GM12878 (cell line): ENCODE measurements around the gene KTN1. TPM values are rescaled to one million over a fixed set of nuclear protein-coding genes. Genes with fewer than 3 reads are reported as not detected.

Source experiments
- ATAC-seq: fragments of 200-7000 bp; cut with Tn5 transposase; 3 replicates; pipeline ENCODE4 v1.9.1; 2020; ENCODE audit warnings: mild to moderate bottlenecking, moderate library complexity
- BruUV-seq: library from RNA; stranded (reverse); fragments of 400-500 nt; replicated peaks from 2 replicates; lab custom pipeline; 2021; lab: Mats Ljungman, UMichigan
- CTCF ChIA-PET: fragments of 300-600 bp; sonication (Branson Sonifier 250); formaldehyde crosslinking; extraction: SDS; loops from one replicate; lab custom pipeline; 2021; ENCODE audit warnings: inconsistent platforms; lab: Yijun Ruan, JAX
- POLR2A ChIA-PET: fragments of 350-600 bp; formaldehyde crosslinking; extraction: SDS; loops from one replicate; lab custom pipeline; 2021; ENCODE audit warnings: inconsistent platforms; lab: Charles Lee
- RAD21 ChIA-PET: fragments of 300-600 bp; sonication (Branson Sonifier 250); formaldehyde crosslinking; loops from one replicate; lab custom pipeline; 2023; ENCODE audit warnings: antibody characterized with exemption; ENCODE audit not compliant: unreplicated experiment; lab: Charles Lee
- SMC1A ChIA-PET: fragments of 300-600 bp; sonication (Branson Sonifier 250); formaldehyde crosslinking; loops from one replicate; lab custom pipeline; 2023; ENCODE audit not compliant: unreplicated experiment, uncharacterized antibody; lab: Charles Lee
- DNase-seq: peaks from one replicate; pipeline ENCODE4 v3.0.0-alpha.2; 2011; ENCODE audit warnings: low read depth, low spot score
- FAIRE-seq: peaks from 3 replicates; lab custom pipeline; 2011; peaks lifted over from hg19 to GRCh38; lab: Jason Lieb, UNC
- H2AFZ ChIP-seq: 2 replicates; pipeline ENCODE4 v1.6.0; 2011; ENCODE audit warnings: low read depth, low read length, control low read depth; ENCODE audit not compliant: control insufficient read depth
- H3K27ac ChIP-seq: 2 replicates; pipeline ENCODE4 v1.5.1; 2011; ENCODE audit warnings: control low read depth; ENCODE audit not compliant: control insufficient read depth, insufficient read depth
- H3K27me3 ChIP-seq, 2 experiments: replicated peaks in 1 of 2; 2 replicates each; pipeline versions ENCODE4 v1.6.0 to v1.6.1; 2011; ENCODE audit warnings: low read length in 1 of 2; ENCODE audit not compliant: control insufficient read depth in 2 of 2, insufficient read depth in 2 of 2
- H3K36me3 ChIP-seq, 2 experiments: 2 replicates each; pipeline ENCODE4 v1.5.1; 2011; ENCODE audit warnings: low read length in 1 of 2; ENCODE audit not compliant: control insufficient read depth in 2 of 2, insufficient read depth in 2 of 2
- H3K4me1 ChIP-seq: 2 replicates; pipeline ENCODE4 v1.6.1; 2011; ENCODE audit warnings: mild to moderate bottlenecking, low read length, moderate library complexity, mixed read lengths; ENCODE audit not compliant: control insufficient read depth, insufficient read depth
- H3K4me2 ChIP-seq: 2 replicates; pipeline ENCODE4 v1.6.0; 2011; ENCODE audit warnings: control low read depth; ENCODE audit not compliant: control insufficient read depth, insufficient read depth
- H3K4me3 ChIP-seq: fragments of 200-600 bp; sonication (generic); 2 replicates; pipeline ENCODE4 v1.5.1; 2016
- H3K79me2 ChIP-seq: 2 replicates; pipeline ENCODE4 v1.6.0; 2011; ENCODE audit warnings: low read length; ENCODE audit not compliant: control insufficient read depth, insufficient read depth
- H3K9ac ChIP-seq: 2 replicates; pipeline ENCODE4 v1.8.0; 2011; ENCODE audit warnings: low read length, control low read depth, mixed read lengths; ENCODE audit not compliant: control insufficient read depth, insufficient read depth
- H3K9me3 ChIP-seq: replicated peaks from 3 replicates; pipeline ENCODE4 v1.5.1; 2011; ENCODE audit warnings: mild to moderate bottlenecking, low read length; ENCODE audit not compliant: control insufficient read depth, insufficient read depth
- H4K20me1 ChIP-seq: 2 replicates; pipeline ENCODE4 v1.6.0; 2011; ENCODE audit not compliant: control insufficient read depth, insufficient read depth
- CBFB ChIP-seq: IDR thresholded peaks from 2 replicates; pipeline ENCODE4 v1.6.1; 2016; ENCODE audit warnings: antibody characterized with exemption, low read depth
- CBX5 ChIP-seq: sonication (generic); IDR thresholded peaks from 2 replicates; pipeline ENCODE4 v1.6.1; 2016; ENCODE audit warnings: low read depth, moderate library complexity, mild to moderate bottlenecking, inconsistent platforms
- ETV6 ChIP-seq, 2 experiments: fragments of 450-650 bp in 1 of 2; IDR thresholded peaks in 1 of 2; conservative IDR thresholded peaks in 1 of 2; 2 replicates each; pipeline ENCODE4 v1.6.1; 2014; ENCODE audit warnings: antibody characterized with exemption in 1 of 2, borderline replicate concordance in 1 of 2, low read depth in 1 of 2, mild to moderate bottlenecking in 1 of 2, moderate library complexity in 1 of 2
- EZH2 ChIP-seq: IDR thresholded peaks from 2 replicates; pipeline ENCODE4 v1.6.1; 2012; ENCODE audit warnings: low read depth, mild to moderate bottlenecking, control low read depth, inconsistent platforms, low read length, borderline replicate concordance; ENCODE audit not compliant: control insufficient read depth
- IRF3 ChIP-seq: fragments of 450-650 bp; IDR thresholded peaks from 2 replicates; pipeline ENCODE4 v1.6.1; 2014; ENCODE audit warnings: mild to moderate bottlenecking
- JUND ChIP-seq: IDR thresholded peaks from 2 replicates; pipeline ENCODE4 v1.6.1; 2012; ENCODE audit warnings: low read depth, mild to moderate bottlenecking, low read length, improper control_type of control experiment, moderate library complexity
- MEF2A ChIP-seq: IDR thresholded peaks from 2 replicates; pipeline ENCODE4 v1.6.1; 2011; ENCODE audit warnings: low read depth, mild to moderate bottlenecking, low read length, moderate library complexity; ENCODE audit not compliant: insufficient read depth
- MEF2B ChIP-seq: fragments of 450-650 bp; IDR thresholded peaks from 2 replicates; pipeline ENCODE4 v1.6.1; 2018; ENCODE audit warnings: mild to moderate bottlenecking, moderate library complexity; ENCODE audit not compliant: partially characterized antibody, poor library complexity, severe bottlenecking
- MTA2 ChIP-seq: fragments of 450-650 bp; IDR thresholded peaks from 2 replicates; pipeline ENCODE4 v1.6.1; 2016; ENCODE audit warnings: low read depth, mild to moderate bottlenecking, moderate library complexity
- ZNF207 ChIP-seq: fragments of 450-650 bp; IDR thresholded peaks from 2 replicates; pipeline ENCODE4 v1.6.1; 2014; ENCODE audit warnings: antibody characterized with exemption, mild to moderate bottlenecking, borderline replicate concordance
- in situ Hi-C: fragments of 300-500 bp; cut with MboI; formaldehyde crosslinking; loops from 9 replicates; pipeline ENCODE4 v1.14.3; 2018; ENCODE audit warnings: mixed read lengths
- intact Hi-C: fragments of 100-400 bp; cut with micrococcal nuclease; formaldehyde crosslinking; loops from one replicate; pipeline ENCODE4 v1.14.2; 2022; ENCODE audit not compliant: unreplicated experiment
- polyA plus RNA-seq, 11 experiments: library from polyadenylated mRNA; depleted of rRNA in 4 of 11; unstranded in 6 of 11; stranded (reverse) in 5 of 11; fragments of >200 nt; fragmentation: Nextera tagmentation in 4 of 11; fragmentation: Illumina TruSeq in 1 of 11; extraction: Ambion mirVana in 4 of 11; extraction: Trizol in 1 of 11; gene quantifications; 1 replicate in 1 of 11; 2 replicates in 10 of 11; pipeline versions ENCODE4 v1.2.1 to v1.2.3, GENCODE V29; 2011 to 2016; ENCODE audit warnings: inconsistent platforms in 2 of 11, missing spikeins in 2 of 11, low read depth in 1 of 11
- total RNA-seq, 4 experiments: library from RNA; depleted of rRNA in 3 of 4; stranded (reverse); fragments of >200 nt in 3 of 4; fragmentation: Illumina TruSeq in 1 of 4; extraction: Trizol in 1 of 4; gene quantifications; 2 replicates each; pipeline versions ENCODE4 v1.2.1 to v1.2.3, GENCODE V29; 2013 to 2021
- TF ChIP-seq, protein P1 (sequence below): fragments of 150-350 bp; IDR thresholded peaks from 2 replicates; pipeline ENCODE4 v1.6.1; 2014; ENCODE audit warnings: mild to moderate bottlenecking, low read depth, low read length
- TF ChIP-seq, protein P2 (sequence below): fragments of 450-650 bp; formaldehyde crosslinking; IDR thresholded peaks from 2 replicates; pipeline ENCODE4 v1.5.0; 2022; ENCODE audit warnings: mild to moderate bottlenecking, missing genetic modification characterization
- TF ChIP-seq, protein P3 (sequence below): fragments of 450-650 bp; IDR thresholded peaks from 2 replicates; pipeline ENCODE4 v1.6.1; 2017; ENCODE audit warnings: mild to moderate bottlenecking, low read depth, inconsistent platforms; ENCODE audit not compliant: poor library complexity, severe bottlenecking

KTN1 gene
- total and polyA plus RNA-seq, 10 of the 15 experiments (the other 5 are each of a cell fraction or from before 2014, with no cell fraction given) = 50.6 to 154 (median 84.2) TPM

GRCh38 chr14:55641290-55641689 lies 61.3 kb downstream of the KTN1 start:
- Histone ChIP-seq H3K4me1 (no peaks in the 10 kb centered on the region), H3K27ac (no peak overlapping the region), H3K9me3 (no peaks in the 10 kb centered on the region), H3K4me2 (no peak overlapping the region), H3K27me3 (no peaks in the 10 kb centered on the region), H4K20me1 (no peaks in the 10 kb centered on the region), H2AFZ (no peak overlapping the region), H3K79me2 (no peaks in the 10 kb centered on the region), H3K9ac (no peak overlapping the region), H3K4me3 (no peak overlapping the region), H3K36me3 (peaks cover 0 to 14% of the 10 kb centered on the region in 2 experiments; a peak in 3 of 4 replicates)
- BruUV-seq = no TSS peak
- no peak for ATAC-seq
- intact Hi-C loops (no loop called here), in situ Hi-C loops (no loop called here)
- no peak for DNase-seq
- no peak for TF ChIP-seq MEF2A
- no peak for TF ChIP-seq ETV6 (conservative IDR thresholded peaks at IDR 0.05 in 1 of 2, IDR thresholded peaks at IDR 0.05 in 1 of 2; ENCODE audit: borderline replicate concordance in 1 of 2, low read depth in 1 of 2)
- TF ChIP-seq CBFB = no peak
- TF ChIP-seq MEF2B = no peak
- TF ChIP-seq, protein P1, sequence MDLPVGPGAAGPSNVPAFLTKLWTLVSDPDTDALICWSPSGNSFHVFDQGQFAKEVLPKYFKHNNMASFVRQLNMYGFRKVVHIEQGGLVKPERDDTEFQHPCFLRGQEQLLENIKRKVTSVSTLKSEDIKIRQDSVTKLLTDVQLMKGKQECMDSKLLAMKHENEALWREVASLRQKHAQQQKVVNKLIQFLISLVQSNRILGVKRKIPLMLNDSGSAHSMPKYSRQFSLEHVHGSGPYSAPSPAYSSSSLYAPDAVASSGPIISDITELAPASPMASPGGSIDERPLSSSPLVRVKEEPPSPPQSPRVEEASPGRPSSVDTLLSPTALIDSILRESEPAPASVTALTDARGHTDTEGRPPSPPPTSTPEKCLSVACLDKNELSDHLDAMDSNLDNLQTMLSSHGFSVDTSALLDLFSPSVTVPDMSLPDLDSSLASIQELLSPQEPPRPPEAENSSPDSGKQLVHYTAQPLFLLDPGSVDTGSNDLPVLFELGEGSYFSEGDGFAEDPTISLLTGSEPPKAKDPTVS = no peak
- no peak for TF ChIP-seq JUND
- TF ChIP-seq, protein P2, sequence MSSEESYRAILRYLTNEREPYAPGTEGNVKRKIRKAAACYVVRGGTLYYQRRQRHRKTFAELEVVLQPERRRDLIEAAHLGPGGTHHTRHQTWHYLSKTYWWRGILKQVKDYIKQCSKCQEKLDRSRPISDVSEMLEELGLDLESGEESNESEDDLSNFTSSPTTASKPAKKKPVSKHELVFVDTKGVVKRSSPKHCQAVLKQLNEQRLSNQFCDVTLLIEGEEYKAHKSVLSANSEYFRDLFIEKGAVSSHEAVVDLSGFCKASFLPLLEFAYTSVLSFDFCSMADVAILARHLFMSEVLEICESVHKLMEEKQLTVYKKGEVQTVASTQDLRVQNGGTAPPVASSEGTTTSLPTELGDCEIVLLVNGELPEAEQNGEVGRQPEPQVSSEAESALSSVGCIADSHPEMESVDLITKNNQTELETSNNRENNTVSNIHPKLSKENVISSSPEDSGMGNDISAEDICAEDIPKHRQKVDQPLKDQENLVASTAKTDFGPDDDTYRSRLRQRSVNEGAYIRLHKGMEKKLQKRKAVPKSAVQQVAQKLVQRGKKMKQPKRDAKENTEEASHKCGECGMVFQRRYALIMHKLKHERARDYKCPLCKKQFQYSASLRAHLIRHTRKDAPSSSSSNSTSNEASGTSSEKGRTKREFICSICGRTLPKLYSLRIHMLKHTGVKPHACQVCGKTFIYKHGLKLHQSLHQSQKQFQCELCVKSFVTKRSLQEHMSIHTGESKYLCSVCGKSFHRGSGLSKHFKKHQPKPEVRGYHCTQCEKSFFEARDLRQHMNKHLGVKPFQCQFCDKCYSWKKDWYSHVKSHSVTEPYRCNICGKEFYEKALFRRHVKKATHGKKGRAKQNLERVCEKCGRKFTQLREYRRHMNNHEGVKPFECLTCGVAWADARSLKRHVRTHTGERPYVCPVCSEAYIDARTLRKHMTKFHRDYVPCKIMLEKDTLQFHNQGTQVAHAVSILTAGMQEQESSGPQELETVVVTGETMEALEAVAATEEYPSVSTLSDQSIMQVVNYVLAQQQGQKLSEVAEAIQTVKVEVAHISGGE (CRISPR knock-in tag) = no peak
- TF ChIP-seq EZH2 = no peak
- no peak for TF ChIP-seq CBX5
- no peak for TF ChIP-seq ZNF207
- TF ChIP-seq MTA2 = no peak
- TF ChIP-seq, protein P3, sequence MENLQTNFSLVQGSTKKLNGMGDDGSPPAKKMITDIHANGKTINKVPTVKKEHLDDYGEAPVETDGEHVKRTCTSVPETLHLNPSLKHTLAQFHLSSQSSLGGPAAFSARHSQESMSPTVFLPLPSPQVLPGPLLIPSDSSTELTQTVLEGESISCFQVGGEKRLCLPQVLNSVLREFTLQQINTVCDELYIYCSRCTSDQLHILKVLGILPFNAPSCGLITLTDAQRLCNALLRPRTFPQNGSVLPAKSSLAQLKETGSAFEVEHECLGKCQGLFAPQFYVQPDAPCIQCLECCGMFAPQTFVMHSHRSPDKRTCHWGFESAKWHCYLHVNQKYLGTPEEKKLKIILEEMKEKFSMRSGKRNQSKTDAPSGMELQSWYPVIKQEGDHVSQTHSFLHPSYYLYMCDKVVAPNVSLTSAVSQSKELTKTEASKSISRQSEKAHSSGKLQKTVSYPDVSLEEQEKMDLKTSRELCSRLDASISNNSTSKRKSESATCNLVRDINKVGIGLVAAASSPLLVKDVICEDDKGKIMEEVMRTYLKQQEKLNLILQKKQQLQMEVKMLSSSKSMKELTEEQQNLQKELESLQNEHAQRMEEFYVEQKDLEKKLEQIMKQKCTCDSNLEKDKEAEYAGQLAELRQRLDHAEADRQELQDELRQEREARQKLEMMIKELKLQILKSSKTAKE = no peak
- TF ChIP-seq IRF3 = no peak
- FAIRE-seq = no peak
- ChIA-PET SMC1A (interaction anchor here (0.7 to 2.4 kb wide), 10 partner anchors 9 to 195 kb away, joined by 3 to 7 read pairs (median 3); partner anchors contain the start of gene KTN1), CTCF (interaction anchor here (1.9 kb wide), 1 partner anchor 195 kb away, joined by 13 read pairs; no protein-coding TSS in a partner anchor), RAD21 (interaction anchor here (0.9 kb wide), 1 partner anchor 195 kb away, joined by 3 read pairs; no protein-coding TSS in a partner anchor), POLR2A (no interaction called here)
